ENCODE measurements around the gene CCDC88C.

Gene CCDC88C

GRCh38 chr14:91324606-91325575, 92.7 kb downstream of the CCDC88C start:
- DNase-seq, result no peak

- DNase-seq, result peak; percentile 46
These were observed 93.7 kb downstream of the CCDC88C start for GRCh38 chr14:91323671-91324605.

- no peak for DNase-seq
These were observed 94.6 kb downstream of the CCDC88C start for GRCh38 chr14:91323031-91323430.

- no peak for DNase-seq
These were observed 95.0 kb downstream of the CCDC88C start for GRCh38 chr14:91322623-91323022.

GRCh38 chr14:91321131-91321530, 96.5 kb downstream of the CCDC88C start:
- no peak for DNase-seq

- no peak for DNase-seq
These were observed 97.4 kb downstream of the CCDC88C start for GRCh38 chr14:91320266-91320665.

GRCh38 chr14:91318911-91319310, 98.7 kb downstream of the CCDC88C start:
- DNase-seq, result no peak

- DNase-seq, result no peak
These were observed 100.0 kb downstream of the CCDC88C start for GRCh38 chr14:91317381-91318308.

GRCh38 chr14:91316761-91317160, 100.9 kb downstream of the CCDC88C start:
- no peak for DNase-seq

- DNase-seq, result no peak
These were observed 101.8 kb downstream of the CCDC88C start for GRCh38 chr14:91315844-91316267.

- DNase-seq, result no peak
These were observed 103.8 kb downstream of the CCDC88C start for GRCh38 chr14:91313852-91314251.

GRCh38 chr14:91313154-91313850, 104.3 kb downstream of the CCDC88C start:
- no peak for DNase-seq

GRCh38 chr14:91311284-91311662, 106.3 kb downstream of the CCDC88C start:
- no peak for DNase-seq

GRCh38 chr14:91310606-91311283, 106.9 kb downstream of the CCDC88C start:
- DNase-seq, result no peak

- no peak for DNase-seq
These were observed 107.8 kb downstream of the CCDC88C start for GRCh38 chr14:91309756-91310280.

- DNase-seq, result no peak
These were observed 109.3 kb downstream of the CCDC88C start for GRCh38 chr14:91308337-91308736.

- no peak for DNase-seq
These were observed 110.0 kb downstream of the CCDC88C start for GRCh38 chr14:91307652-91308051.

GRCh38 chr14:91307046-91307445, 110.6 kb downstream of the CCDC88C start:
- DNase-seq, result no peak

- DNase-seq, result no peak
These were observed 111.1 kb downstream of the CCDC88C start for GRCh38 chr14:91306547-91306946.

GRCh38 chr14:91305650-91306431, 111.8 kb downstream of the CCDC88C start:
- DNase-seq, result no peak
